ENCODE measurements around the gene TTF1. TPM values are rescaled to one million over a fixed set of nuclear protein-coding genes. Genes with fewer than 3 reads are reported as not detected.
A peak's percentile ranks its signal among the peaks of the same experiment; 100 is the strongest.

Gene TTF1, protein sequence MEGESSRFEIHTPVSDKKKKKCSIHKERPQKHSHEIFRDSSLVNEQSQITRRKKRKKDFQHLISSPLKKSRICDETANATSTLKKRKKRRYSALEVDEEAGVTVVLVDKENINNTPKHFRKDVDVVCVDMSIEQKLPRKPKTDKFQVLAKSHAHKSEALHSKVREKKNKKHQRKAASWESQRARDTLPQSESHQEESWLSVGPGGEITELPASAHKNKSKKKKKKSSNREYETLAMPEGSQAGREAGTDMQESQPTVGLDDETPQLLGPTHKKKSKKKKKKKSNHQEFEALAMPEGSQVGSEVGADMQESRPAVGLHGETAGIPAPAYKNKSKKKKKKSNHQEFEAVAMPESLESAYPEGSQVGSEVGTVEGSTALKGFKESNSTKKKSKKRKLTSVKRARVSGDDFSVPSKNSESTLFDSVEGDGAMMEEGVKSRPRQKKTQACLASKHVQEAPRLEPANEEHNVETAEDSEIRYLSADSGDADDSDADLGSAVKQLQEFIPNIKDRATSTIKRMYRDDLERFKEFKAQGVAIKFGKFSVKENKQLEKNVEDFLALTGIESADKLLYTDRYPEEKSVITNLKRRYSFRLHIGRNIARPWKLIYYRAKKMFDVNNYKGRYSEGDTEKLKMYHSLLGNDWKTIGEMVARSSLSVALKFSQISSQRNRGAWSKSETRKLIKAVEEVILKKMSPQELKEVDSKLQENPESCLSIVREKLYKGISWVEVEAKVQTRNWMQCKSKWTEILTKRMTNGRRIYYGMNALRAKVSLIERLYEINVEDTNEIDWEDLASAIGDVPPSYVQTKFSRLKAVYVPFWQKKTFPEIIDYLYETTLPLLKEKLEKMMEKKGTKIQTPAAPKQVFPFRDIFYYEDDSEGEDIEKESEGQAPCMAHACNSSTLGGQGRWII
- 10 to 100 TPM in 7 of 8 experiments, 1 to 10 TPM in 1; 9.6 to 27.4 (median 15.0) TPM for total RNA-seq

- peaks cover 7 to 19% of the 10 kb centered on the region in 2 donors for H3K4me1 ChIP-seq (replicated peaks in 1 of 2)
- peak within 1 kb of the TSS; percentile 69 to 97 (median 83) for H3K4me3 ChIP-seq
- 0 to 6% (median 0%) methylated on average over 1 to 13 of the region's 33 CpGs; no CpG with 5 or more reads in 2 of the 10 experiments for WGBS, 10 experiments
- H3K27ac ChIP-seq = peak within 1 kb of the TSS in 1 of 2 donors; percentile 53
- ATAC-seq (replicated peaks in 6 of 8) = peak; percentile 80 to 91 (median 86)
- in situ Hi-C loops (cut with MboI; ENCODE audit: low pct_unique_long_range_greater_than_20kb in 2 of 9, low sequenced_read_pairs in 9 of 9, unreplicated experiment in 9 of 9) = loop anchor here in 1 of 9 experiments (25.0 kb wide), 1 partner anchor 406 kb away; no protein-coding TSS in a partner anchor
Measured at GRCh38 chr9:132406554-132407122, at the start of gene TTF1. Gene TTF1 (minus strand): TSS chr9:132406840. CDS start chr9:132402821, 4,019 bp downstream.

DNA sequence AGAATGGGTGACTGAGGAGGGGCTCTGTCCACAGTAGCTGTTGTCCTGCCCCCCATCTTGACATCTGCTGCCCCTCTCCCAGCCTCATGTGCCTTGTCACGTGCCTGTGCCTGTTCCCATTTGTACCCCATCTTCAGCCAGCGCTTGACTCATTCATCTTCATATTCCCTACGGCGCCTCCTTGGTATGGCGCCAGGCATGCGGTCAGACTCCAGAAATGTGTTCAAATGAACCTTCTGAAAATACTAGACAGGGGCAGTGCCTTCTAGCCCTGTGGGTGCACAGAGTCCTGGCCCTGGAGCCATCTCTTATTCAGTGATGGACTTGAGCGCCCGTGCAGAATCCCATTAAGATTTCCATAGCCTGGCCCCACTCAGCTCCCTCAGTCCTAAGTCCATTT is 49.6 kb upstream of the TTF1 start:
- ATAC-seq (replicated peaks in 6 of 8) = no peak
- 65 to 100% (median 96%) methylated on average over 1 to 6 of the region's 8 CpGs; no CpG with 5 or more reads in 4 of the 10 experiments for WGBS, 10 experiments
- in situ Hi-C loops (cut with MboI; ENCODE audit: low pct_unique_long_range_greater_than_20kb in 2 of 9, low sequenced_read_pairs in 9 of 9, unreplicated experiment in 9 of 9) = no loop called here
- Histone ChIP-seq H3K4me3 (no peak overlapping the region), H3K27ac (peak overlapping the region; percentile 36 to 66), H3K4me1 (replicated peaks in 1 of 2) (peaks cover 33 to 48% of the 10 kb centered on the region in 2 donors)

GRCh38 chr9:132451276-132451675 is 44.6 kb upstream of the TTF1 start:
- Histone ChIP-seq H3K27ac (no peak overlapping the region), H3K4me3 (no peak overlapping the region), H3K4me1 (replicated peaks in 1 of 2) (peaks cover 3 to 18% of the 10 kb centered on the region in 2 donors)
- 17 to 100% (median 80%) methylated on average over 1 to 6 of the region's 10 CpGs; no CpG with 5 or more reads in 3 of the 10 experiments for WGBS, 10 experiments
- in situ Hi-C loops (cut with MboI; ENCODE audit: low pct_unique_long_range_greater_than_20kb in 2 of 9, low sequenced_read_pairs in 9 of 9, unreplicated experiment in 9 of 9) = no loop called here
- ATAC-seq (replicated peaks in 6 of 8) = no peak

DNA sequence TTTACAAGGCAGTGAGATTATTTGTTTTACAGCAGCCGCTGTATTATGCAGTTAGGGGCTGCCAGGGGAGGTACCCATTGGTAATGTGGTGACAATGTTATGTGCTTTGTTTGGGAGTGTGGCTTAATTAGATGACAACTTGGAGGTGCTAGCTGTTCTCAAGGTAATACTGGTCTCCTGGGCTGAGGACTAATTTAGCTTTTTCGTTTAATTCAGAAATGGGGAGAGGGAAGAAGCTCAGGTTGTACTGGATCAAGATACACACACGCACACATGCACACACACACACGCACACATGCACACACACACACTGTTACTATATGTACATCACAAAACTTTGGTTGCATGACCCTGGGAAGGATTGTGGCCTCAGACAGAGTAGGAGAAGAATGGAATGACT is 41.3 kb upstream of the TTF1 start:
- ATAC-seq (replicated peaks in 6 of 8) = peak in 2 of 8 experiments; percentile 8 to 45
- H3K27ac ChIP-seq = no peak overlapping the region
- peaks cover 0 to 7% of the 10 kb centered on the region in 2 donors for H3K4me1 ChIP-seq (replicated peaks in 1 of 2)
- H3K4me3 ChIP-seq = no peak overlapping the region
- in situ Hi-C loops (cut with MboI; ENCODE audit: low pct_unique_long_range_greater_than_20kb in 2 of 9, low sequenced_read_pairs in 9 of 9, unreplicated experiment in 9 of 9) = no loop called here
- WGBS, 10 experiments = 61 to 100% (median 84%) methylated on average over 1 to 4 of the region's 4 CpGs; no CpG with 5 or more reads in 3 of the 10 experiments

DNA sequence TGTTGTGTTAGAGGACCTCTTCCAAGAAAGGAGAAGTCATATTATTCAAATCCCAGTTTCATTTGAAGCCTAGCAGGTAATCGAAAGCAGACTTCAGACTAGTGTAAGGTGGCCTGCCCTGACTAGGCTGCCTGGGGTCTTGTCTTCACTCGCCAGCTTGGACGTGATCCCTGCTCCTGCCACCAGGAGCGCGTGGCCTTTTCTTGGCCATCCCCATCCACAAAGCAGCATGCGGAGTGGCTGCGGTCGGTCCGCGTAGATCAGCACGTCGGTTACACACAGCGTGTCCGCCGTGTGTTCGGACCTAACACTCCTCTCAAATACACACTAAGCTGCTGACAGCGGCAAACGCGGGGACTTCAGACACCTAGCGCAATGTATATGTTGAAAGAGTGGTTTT is 40.7 kb upstream of the TTF1 start:
- peaks cover 0 to 3% of the 10 kb centered on the region in 2 donors for H3K4me1 ChIP-seq (replicated peaks in 1 of 2)
- H3K27ac ChIP-seq = no peak overlapping the region
- peak in 5 of 8 experiments; percentile 19 to 65 (median 32) for ATAC-seq (replicated peaks in 6 of 8)
- WGBS, 10 experiments = 17 to 80% (median 54%) methylated on average over 1 to 11 of the region's 20 CpGs; no CpG with 5 or more reads in 3 of the 10 experiments
- H3K4me3 ChIP-seq = no peak overlapping the region
- in situ Hi-C loops (cut with MboI; ENCODE audit: low pct_unique_long_range_greater_than_20kb in 2 of 9, low sequenced_read_pairs in 9 of 9, unreplicated experiment in 9 of 9) = no loop called here

DNA sequence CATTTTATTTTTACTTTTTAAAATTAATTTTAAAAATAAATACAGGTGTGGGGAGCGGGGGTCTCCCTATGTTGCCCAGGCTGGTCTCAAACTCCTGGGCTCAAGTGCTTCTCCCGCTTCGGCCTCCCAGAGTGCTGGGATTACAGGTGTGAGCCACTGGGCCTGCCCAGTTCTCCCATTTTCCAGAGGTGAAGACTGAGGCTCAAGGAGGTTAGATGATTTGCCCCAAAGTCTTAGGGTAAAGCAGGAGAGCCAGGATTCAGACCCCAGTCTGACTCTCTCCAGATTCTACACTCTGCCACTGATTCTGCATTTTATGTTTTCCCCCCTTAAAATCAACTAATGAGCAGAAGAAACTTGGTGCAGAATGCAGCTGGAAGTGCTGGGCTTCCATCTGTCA is 40.2 kb upstream of the TTF1 start:
- Histone ChIP-seq H3K27ac (no peak overlapping the region), H3K4me1 (replicated peaks in 1 of 2) (peaks cover 0 to 3% of the 10 kb centered on the region in 2 donors), H3K4me3 (no peak overlapping the region)
- 100% methylated on average over 2 to 3 of the region's 3 CpGs; no CpG with 5 or more reads in 8 of the 10 experiments for WGBS, 10 experiments
- in situ Hi-C loops (cut with MboI; ENCODE audit: low pct_unique_long_range_greater_than_20kb in 2 of 9, low sequenced_read_pairs in 9 of 9, unreplicated experiment in 9 of 9) = no loop called here
- ATAC-seq (replicated peaks in 6 of 8) = no peak

DNA sequence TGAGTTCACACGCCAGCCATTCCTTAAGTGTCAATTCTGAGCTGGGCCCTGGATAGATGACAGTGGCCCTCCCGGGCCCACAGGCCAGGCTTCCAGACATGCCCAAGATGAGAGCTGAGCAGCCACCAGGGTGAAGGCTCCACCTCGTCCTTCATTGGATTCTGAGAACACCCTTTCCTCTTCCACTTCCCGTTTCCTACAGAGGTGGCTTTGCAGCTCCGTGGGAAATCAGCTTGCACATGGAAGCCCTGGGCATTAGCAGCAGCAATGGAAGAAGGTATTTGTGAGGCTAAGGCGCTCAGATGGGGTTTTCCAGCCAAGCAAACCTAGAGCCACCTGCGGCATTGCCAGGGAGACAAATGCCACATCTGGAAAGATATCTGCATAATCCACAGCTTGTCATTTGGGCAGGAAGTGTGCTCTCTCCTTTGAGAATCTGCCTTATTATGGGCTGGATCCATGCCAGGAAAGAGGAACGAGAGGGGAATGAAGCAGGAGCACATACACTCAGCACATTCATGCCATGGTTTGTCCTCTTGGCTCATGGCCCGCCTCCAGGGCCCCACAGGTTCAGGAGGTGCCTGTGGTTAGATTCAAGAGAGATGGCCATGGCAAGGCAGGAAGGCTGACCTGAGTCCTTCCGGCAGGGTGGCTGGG is 37.4 kb upstream of the TTF1 start:
- WGBS, 10 experiments = 20 to 100% (median 61%) methylated on average over 1 to 8 of the region's 10 CpGs; no CpG with 5 or more reads in 3 of the 10 experiments
- peak in 1 of 8 experiments; percentile 59 for ATAC-seq (replicated peaks in 6 of 8)
- Histone ChIP-seq H3K27ac (no peak overlapping the region), H3K4me3 (no peak overlapping the region), H3K4me1 (replicated peaks in 1 of 2) (peaks cover 0 to 12% of the 10 kb centered on the region in 2 donors)
- in situ Hi-C loops (cut with MboI; ENCODE audit: low pct_unique_long_range_greater_than_20kb in 2 of 9, low sequenced_read_pairs in 9 of 9, unreplicated experiment in 9 of 9) = no loop called here

- H3K4me3 ChIP-seq = no peak overlapping the region
- in situ Hi-C loops (cut with MboI; ENCODE audit: low pct_unique_long_range_greater_than_20kb in 2 of 9, low sequenced_read_pairs in 9 of 9, unreplicated experiment in 9 of 9) = no loop called here
Measured at GRCh38 chr9:132441404-132441803, 34.8 kb upstream of the TTF1 start.

DNA sequence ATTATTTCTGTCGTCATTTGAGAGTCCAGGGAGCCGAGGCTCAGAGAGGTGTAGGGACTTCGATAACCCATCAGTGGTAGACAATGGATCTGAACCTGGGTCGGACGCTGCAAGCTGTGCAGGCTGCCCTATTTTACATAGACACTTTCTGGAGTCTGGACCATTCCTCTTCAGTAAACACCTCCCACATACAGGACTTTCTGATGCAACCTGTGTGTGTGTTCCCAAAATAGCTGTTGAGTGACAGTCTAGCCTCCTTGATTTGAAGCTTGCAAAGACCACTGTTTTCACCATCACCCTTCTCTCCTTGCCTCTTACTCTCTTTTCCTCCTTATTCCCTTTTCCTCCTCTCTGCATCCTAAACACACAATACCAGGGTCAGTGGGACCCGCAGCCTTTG is 34.1 kb upstream of the TTF1 start:
- no peak overlapping the region for H3K4me3 ChIP-seq
- peaks cover 0 to 9% of the 10 kb centered on the region in 2 donors for H3K4me1 ChIP-seq (replicated peaks in 1 of 2)
- in situ Hi-C loops (cut with MboI; ENCODE audit: low pct_unique_long_range_greater_than_20kb in 2 of 9, low sequenced_read_pairs in 9 of 9, unreplicated experiment in 9 of 9) = no loop called here
- H3K27ac ChIP-seq = no peak overlapping the region
- peak in 4 of 8 experiments; percentile 16 to 77 (median 40) for ATAC-seq (replicated peaks in 6 of 8)
- WGBS, 10 experiments = 20 to 91% (median 60%) methylated on average over 1 to 6 of the region's 6 CpGs; no CpG with 5 or more reads in 3 of the 10 experiments

More at GRCh38 chr9:132441404-132441803, 34.8 kb upstream of the TTF1 start:
- peaks cover 0 to 9% of the 10 kb centered on the region in 2 donors for H3K4me1 ChIP-seq (replicated peaks in 1 of 2)
- peak in 2 of 8 experiments; percentile 9 to 13 for ATAC-seq (replicated peaks in 6 of 8)
- 16 to 95% (median 57%) methylated on average over 2 to 6 of the region's 10 CpGs; no CpG with 5 or more reads in 2 of the 10 experiments for whole genome bisulfite sequencing, 10 experiments
- no peak overlapping the region for H3K27ac ChIP-seq

DNA sequence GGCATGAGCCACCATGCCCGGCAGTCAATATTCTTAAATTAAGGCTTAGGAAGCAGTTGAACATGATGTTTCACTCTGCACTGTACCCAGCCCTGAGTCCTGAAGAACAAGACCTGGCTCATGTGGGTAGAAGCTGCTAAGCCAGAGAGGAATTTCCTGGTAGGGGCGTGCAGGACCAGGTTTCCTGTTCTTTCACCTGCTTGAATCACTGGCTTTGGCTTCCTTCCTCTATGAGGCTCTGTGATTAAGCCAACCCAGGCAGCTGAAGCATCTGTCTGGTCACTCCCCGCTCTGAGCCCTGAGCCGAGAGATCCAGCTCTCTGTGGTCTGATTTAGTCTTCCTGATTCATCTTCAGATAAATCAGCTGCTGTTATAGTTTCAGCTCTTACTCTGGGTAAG is 32.5 kb upstream of the TTF1 start:
- no peak overlapping the region for H3K27ac ChIP-seq
- no peak for ATAC-seq (replicated peaks in 6 of 8)
- no peak overlapping the region for H3K4me3 ChIP-seq
- WGBS, 10 experiments = 50 to 100% (median 77%) methylated on average over 2 to 3 of the region's 4 CpGs; no CpG with 5 or more reads in 6 of the 10 experiments
- in situ Hi-C loops (cut with MboI; ENCODE audit: low pct_unique_long_range_greater_than_20kb in 2 of 9, low sequenced_read_pairs in 9 of 9, unreplicated experiment in 9 of 9) = no loop called here
- H3K4me1 ChIP-seq (replicated peaks in 1 of 2) = peaks cover 0 to 9% of the 10 kb centered on the region in 2 donors

DNA sequence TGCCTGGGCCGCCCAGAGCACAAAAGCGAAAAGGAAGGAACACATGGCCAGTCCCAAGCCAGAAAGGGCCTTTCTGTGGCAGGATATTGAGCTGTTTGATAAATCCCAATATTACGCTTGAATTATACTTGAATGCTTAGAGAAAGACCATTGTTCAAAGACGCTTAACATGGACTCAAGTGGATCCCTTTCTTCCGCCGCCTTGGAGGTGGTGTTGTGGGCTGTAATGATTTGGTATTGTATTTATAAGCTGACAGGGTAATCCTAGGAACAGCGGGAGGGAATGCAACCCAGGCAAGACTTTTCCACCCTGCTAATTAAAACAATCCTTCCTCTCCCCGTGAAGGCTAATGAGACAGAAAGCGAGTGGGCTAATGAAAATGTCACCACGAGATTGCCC is 28.2 kb upstream of the TTF1 start:
- 0 to 77% (median 42%) methylated on average over 1 to 8 of the region's 10 CpGs for WGBS, 10 experiments
- no peak overlapping the region for H3K27ac ChIP-seq
- no peaks in the 10 kb centered on the region for H3K4me1 ChIP-seq (replicated peaks in 1 of 2)
- in situ Hi-C loops (cut with MboI; ENCODE audit: low pct_unique_long_range_greater_than_20kb in 2 of 9, low sequenced_read_pairs in 9 of 9, unreplicated experiment in 9 of 9) = no loop called here
- H3K4me3 ChIP-seq = no peak overlapping the region
- ATAC-seq (replicated peaks in 6 of 8) = no peak

GRCh38 chr9:132430998-132431397 is 24.4 kb upstream of the TTF1 start:
- ATAC-seq (replicated peaks in 6 of 8) = no peak
- no peak overlapping the region for H3K4me3 ChIP-seq
- 50 to 100% (median 79%) methylated on average over 1 of the region's 1 CpG; no CpG with 5 or more reads in 2 of the 10 experiments for WGBS, 10 experiments
- no peak overlapping the region for H3K27ac ChIP-seq
- H3K4me1 ChIP-seq (replicated peaks in 1 of 2) = peaks cover 7 to 8% of the 10 kb centered on the region in 2 donors
- in situ Hi-C loops (cut with MboI; ENCODE audit: low pct_unique_long_range_greater_than_20kb in 2 of 9, low sequenced_read_pairs in 9 of 9, unreplicated experiment in 9 of 9) = no loop called here
